NCI-H82 treated with DMSO at 0.1 percent for 48 hours (cell line): ENCODE measurements around the gene CMPK2.
"Not testable (repeated sequence)": the region's sequence is repeated elsewhere in the genome, so short reads cannot be mapped to it uniquely, and the experiment has no call there.

Experiments used
- DNase-seq: peaks from one replicate; lab custom pipeline; 2025; ENCODE audit not compliant: unreplicated experiment; lab: John Stamatoyannopoulos, UW

The CMPK2 gene

GRCh38 chr2:6881046-6881445, 15.3 kb upstream of the CMPK2 start:
- DNase-seq: no peak

GRCh38 chr2:6880200-6880733, 14.6 kb upstream of the CMPK2 start:
- no peak for DNase-seq

- no peak for DNase-seq
Measured at GRCh38 chr2:6879011-6879410, 13.3 kb upstream of the CMPK2 start.

- DNase-seq: no peak
Measured at GRCh38 chr2:6878549-6878948, 12.8 kb upstream of the CMPK2 start.

- DNase-seq: no peak
Measured at GRCh38 chr2:6877402-6878304, 11.9 kb upstream of the CMPK2 start, which contains the start of gene RSAD2. RSAD2 (plus strand) TSS chr2:6877777; CDS start chr2:6877801, 24 bp downstream.

- no peak for DNase-seq
Measured at GRCh38 chr2:6876309-6876708, 10.6 kb upstream of the CMPK2 start.

GRCh38 chr2:6874032-6874431, 8.3 kb upstream of the CMPK2 start:
- DNase-seq: no peak

GRCh38 chr2:6872394-6872793, 6.7 kb upstream of the CMPK2 start:
- no peak for DNase-seq

GRCh38 chr2:6866982-6867381, 1.3 kb upstream of the CMPK2 start:
- no peak for DNase-seq

- no peak for DNase-seq
Measured at GRCh38 chr2:6866275-6866671, 566 bp upstream of the CMPK2 start.

GRCh38 chr2:6864923-6865345, 773 bp downstream of the CMPK2 start:
- no peak for DNase-seq

- no peak for DNase-seq
Measured at GRCh38 chr2:6864231-6864754, 1.4 kb downstream of the CMPK2 start.

GRCh38 chr2:6863792-6864191, 1.9 kb downstream of the CMPK2 start:
- DNase-seq: no peak

- no peak for DNase-seq
Measured at GRCh38 chr2:6860296-6860695, 5.4 kb downstream of the CMPK2 start.

- not testable (repeated sequence) for DNase-seq
Measured at GRCh38 chr2:6858466-6859027, 7.2 kb downstream of the CMPK2 start.

- no peak for DNase-seq
Measured at GRCh38 chr2:6856548-6856920, 9.2 kb downstream of the CMPK2 start.

GRCh38 chr2:6855860-6856547, 9.7 kb downstream of the CMPK2 start:
- no peak for DNase-seq

- DNase-seq: no peak
Measured at GRCh38 chr2:6854416-6854815, 11.3 kb downstream of the CMPK2 start.

GRCh38 chr2:6852195-6852594, 13.5 kb downstream of the CMPK2 start:
- DNase-seq: no peak

- DNase-seq: no peak
Measured at GRCh38 chr2:6846967-6847681, 18.6 kb downstream of the CMPK2 start.

GRCh38 chr2:6846540-6846939, 19.2 kb downstream of the CMPK2 start:
- DNase-seq: no peak
